Neutrophil (primary cell): Measurements from ENCODE around the gene RBMS3.

Experiments used
- H3K27ac ChIP-seq: fragments of 200-600 bp; sonication (generic); 2 replicates; pipeline ENCODE4 v1.5.1; 2016; ENCODE audit warnings: mild to moderate bottlenecking, moderate library complexity
- H3K27me3 ChIP-seq: fragments of 200-600 bp; sonication (generic); 2 replicates; pipeline ENCODE4 v1.6.0; 2016; ENCODE audit warnings: mild to moderate bottlenecking
- H3K36me3 ChIP-seq: fragments of 200-600 bp; sonication (generic); 2 replicates; pipeline ENCODE4 v1.5.1; 2017
- H3K4me1 ChIP-seq, 2 experiments: fragments of 200-600 bp in 1 of 2; sonication (generic) in 1 of 2; 1 replicate in 1 of 2; 2 replicates in 1 of 2; pipeline versions ENCODE4 v1.5.1 to v1.6.1; 2013 to 2016; ENCODE audit warnings: low read depth in 1 of 2, low read length in 1 of 2, mild to moderate bottlenecking in 1 of 2, moderate library complexity in 1 of 2; ENCODE audit not compliant: control insufficient read depth in 1 of 2, insufficient read depth in 1 of 2
- H3K4me3 ChIP-seq, 2 experiments: fragments of 200-600 bp in 1 of 2; sonication (generic) in 1 of 2; 1 replicate in 1 of 2; 2 replicates in 1 of 2; pipeline ENCODE4 v1.5.1; 2013 to 2016; ENCODE audit warnings: low read depth in 1 of 2, low read length in 1 of 2, mild to moderate bottlenecking in 1 of 2, moderate library complexity in 1 of 2
- H3K9me3 ChIP-seq: fragments of 200-600 bp; sonication (generic); 2 replicates; pipeline ENCODE4 v1.5.1; 2016
- TF ChIP-seq, protein P1 (sequence below): fragments of 200-600 bp; sonication (generic); IDR thresholded peaks from 2 replicates; pipeline ENCODE4 v1.5.1; 2016; ENCODE audit warnings: antibody characterized with exemption

RBMS3 gene

DNA sequence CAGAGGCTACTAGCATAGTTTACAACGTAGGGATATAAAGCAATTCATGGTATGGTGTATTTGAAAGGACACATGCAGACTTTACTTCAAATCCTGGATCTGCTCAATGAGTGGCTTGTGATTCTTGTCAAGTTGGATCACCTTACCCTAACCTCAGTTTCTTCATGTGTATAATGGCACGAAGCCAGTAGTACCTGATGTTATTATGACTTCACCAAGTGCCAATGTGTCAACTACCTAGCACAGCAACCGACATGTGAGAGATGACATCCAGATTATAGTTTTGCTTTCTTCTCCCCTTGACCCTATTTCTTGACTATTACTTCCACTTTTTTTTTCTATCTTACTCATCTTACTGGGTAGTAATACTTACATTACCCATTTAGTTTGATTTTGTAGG is 304.5 kb downstream of the RBMS3 start:
- Histone ChIP-seq H3K27ac (no peak overlapping the region), H3K4me1 (no peaks in the 10 kb centered on the region), H3K36me3 (no peaks in the 10 kb centered on the region), H3K9me3 (no peaks in the 10 kb centered on the region), H3K27me3 (no peaks in the 10 kb centered on the region), H3K4me3 (no peak overlapping the region)
- TF ChIP-seq, protein P1, sequence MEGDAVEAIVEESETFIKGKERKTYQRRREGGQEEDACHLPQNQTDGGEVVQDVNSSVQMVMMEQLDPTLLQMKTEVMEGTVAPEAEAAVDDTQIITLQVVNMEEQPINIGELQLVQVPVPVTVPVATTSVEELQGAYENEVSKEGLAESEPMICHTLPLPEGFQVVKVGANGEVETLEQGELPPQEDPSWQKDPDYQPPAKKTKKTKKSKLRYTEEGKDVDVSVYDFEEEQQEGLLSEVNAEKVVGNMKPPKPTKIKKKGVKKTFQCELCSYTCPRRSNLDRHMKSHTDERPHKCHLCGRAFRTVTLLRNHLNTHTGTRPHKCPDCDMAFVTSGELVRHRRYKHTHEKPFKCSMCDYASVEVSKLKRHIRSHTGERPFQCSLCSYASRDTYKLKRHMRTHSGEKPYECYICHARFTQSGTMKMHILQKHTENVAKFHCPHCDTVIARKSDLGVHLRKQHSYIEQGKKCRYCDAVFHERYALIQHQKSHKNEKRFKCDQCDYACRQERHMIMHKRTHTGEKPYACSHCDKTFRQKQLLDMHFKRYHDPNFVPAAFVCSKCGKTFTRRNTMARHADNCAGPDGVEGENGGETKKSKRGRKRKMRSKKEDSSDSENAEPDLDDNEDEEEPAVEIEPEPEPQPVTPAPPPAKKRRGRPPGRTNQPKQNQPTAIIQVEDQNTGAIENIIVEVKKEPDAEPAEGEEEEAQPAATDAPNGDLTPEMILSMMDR = no peak

DNA sequence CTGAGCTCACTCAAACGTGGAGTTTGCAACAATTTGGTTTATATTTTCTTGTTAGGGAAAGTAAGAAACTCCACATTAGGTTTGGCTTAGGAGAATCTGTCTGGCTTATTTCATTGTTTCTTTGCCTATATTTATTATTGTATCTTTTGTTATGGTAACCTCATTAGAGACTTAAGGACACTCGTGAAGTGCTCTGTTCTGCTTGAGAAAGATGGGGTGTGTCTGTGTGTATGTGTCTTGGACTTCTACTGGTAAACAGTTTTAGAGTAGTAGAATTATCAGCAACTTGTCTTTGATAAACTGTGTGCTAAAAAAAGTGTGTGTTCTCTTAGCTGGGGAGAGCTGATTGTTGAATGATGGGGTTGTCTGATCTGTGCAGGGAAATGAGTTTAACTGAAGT is 306.5 kb downstream of the RBMS3 start:
- TF ChIP-seq, protein P1 = no peak
- H3K9me3 ChIP-seq = no peaks in the 10 kb centered on the region
- H3K27me3 ChIP-seq = no peaks in the 10 kb centered on the region
- no peak overlapping the region for H3K4me3 ChIP-seq
- H3K27ac ChIP-seq = no peak overlapping the region
- H3K4me1 ChIP-seq = no peaks in the 10 kb centered on the region
- no peaks in the 10 kb centered on the region for H3K36me3 ChIP-seq

DNA sequence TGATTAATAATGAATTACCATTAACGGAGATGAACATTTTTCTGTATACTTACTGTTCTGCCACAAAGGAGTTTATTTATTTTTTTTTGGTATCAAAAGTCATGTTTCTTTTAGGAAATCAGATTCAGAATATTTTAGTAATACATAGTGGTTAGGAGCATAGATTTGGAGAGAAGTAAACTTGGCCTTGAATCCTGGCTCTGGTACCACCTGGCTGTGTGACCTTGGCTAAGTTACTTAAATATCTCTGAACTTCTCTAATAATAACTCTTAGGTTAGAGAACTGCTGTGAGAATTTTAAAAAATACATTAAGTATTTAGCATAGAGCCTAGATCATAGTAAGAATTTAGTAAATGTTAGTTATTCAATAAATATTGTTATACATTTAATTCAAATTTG is 309.1 kb downstream of the RBMS3 start:
- Histone ChIP-seq H3K27ac (no peak overlapping the region), H3K27me3 (no peaks in the 10 kb centered on the region), H3K36me3 (no peaks in the 10 kb centered on the region), H3K4me1 (no peaks in the 10 kb centered on the region), H3K4me3 (no peak overlapping the region), H3K9me3 (no peaks in the 10 kb centered on the region)
- TF ChIP-seq, protein P1 = no peak

DNA sequence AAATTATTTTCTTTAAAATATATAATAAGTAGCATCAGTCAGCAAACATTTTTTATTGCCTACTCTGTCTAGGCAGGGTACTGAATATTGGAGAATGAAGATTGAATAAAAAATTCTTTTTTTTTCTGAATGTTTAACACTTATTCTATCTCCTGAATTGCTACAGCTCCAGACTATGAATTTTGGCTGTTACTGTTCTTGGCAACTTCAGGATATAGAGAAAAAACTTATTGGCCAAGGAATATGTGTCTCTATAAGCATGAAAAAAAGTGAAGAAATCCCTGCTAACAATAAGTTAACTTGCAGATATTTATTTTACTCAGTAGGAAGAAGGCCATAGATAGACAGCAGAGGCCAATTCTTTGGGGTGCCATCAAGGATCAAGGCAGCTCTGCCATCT is 309.6 kb downstream of the RBMS3 start:
- Histone ChIP-seq H3K9me3 (no peaks in the 10 kb centered on the region), H3K36me3 (no peaks in the 10 kb centered on the region), H3K27me3 (no peaks in the 10 kb centered on the region), H3K4me1 (no peaks in the 10 kb centered on the region), H3K4me3 (no peak overlapping the region), H3K27ac (no peak overlapping the region)
- TF ChIP-seq, protein P1 = no peak

DNA sequence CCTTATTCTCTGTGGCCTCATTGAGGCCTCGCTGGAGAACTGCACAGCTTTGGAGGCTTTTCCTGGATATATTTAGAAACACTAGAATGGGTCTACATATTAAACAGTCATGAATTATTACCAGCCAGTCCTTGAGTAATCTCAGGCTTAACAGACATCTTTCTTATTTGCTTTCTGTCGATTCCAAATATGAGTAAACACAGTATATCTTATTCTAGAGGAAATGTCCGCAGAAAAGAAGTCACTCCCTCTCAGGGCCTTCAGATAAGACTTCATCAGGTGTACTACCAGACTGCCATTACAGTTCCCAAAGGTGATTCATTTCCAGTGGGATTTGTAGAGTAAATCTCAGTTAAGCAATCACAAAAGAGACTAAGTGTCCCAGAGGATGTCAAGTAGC is 310.7 kb downstream of the RBMS3 start:
- Histone ChIP-seq H3K9me3 (no peaks in the 10 kb centered on the region), H3K4me3 (no peak overlapping the region), H3K36me3 (no peaks in the 10 kb centered on the region), H3K27ac (no peak overlapping the region), H3K27me3 (no peaks in the 10 kb centered on the region), H3K4me1 (no peaks in the 10 kb centered on the region)
- TF ChIP-seq, protein P1 = no peak

DNA sequence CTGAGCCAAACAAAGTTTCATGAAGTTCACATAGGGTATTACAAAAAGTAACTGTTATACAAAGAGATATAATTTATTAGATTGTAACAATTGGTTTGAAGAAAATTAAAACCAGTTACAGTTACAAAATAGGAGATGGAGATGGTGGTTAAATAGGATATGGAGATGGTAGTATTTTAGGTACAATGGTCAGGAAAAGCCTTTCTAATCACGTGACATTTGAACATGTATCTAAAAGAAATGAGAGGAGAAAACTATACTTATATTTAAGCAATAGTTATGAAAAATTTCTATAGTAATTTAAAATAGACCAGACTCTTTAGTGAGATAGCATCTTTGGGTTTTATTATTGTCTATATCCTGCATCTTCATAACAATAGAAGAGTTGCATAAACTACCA is 312.9 kb downstream of the RBMS3 start:
- Histone ChIP-seq H3K27ac (no peak overlapping the region), H3K36me3 (no peaks in the 10 kb centered on the region), H3K9me3 (no peaks in the 10 kb centered on the region), H3K4me3 (no peak overlapping the region), H3K27me3 (no peaks in the 10 kb centered on the region), H3K4me1 (no peaks in the 10 kb centered on the region)
- TF ChIP-seq, protein P1 = no peak
